Activated T-helper 1 cell treated with Interleukin-2 at 50 U/mL for 16 hours (primary cell): ENCODE measurements around the gene FAM3D.
"Not testable (repeated sequence)": the region's sequence is repeated elsewhere in the genome, so short reads cannot be mapped to it uniquely, and the experiment has no call there.

Source experiments
- DNase-seq: peaks from one replicate; pipeline ENCODE4 v3.0.0-alpha.2; 2020; ENCODE audit warnings: low read depth

The FAM3D gene

GRCh38 chr3:58666683-58667082 lies at the start of gene FAM3D:
Gene FAM3D (minus strand): TSS chr3:58666774. CDS start chr3:58655563, 11,211 bp downstream.
- no peak for DNase-seq

GRCh38 chr3:58713715-58714401 lies 47.3 kb upstream of the FAM3D start:
- no peak for DNase-seq

GRCh38 chr3:58711871-58712270 lies 45.3 kb upstream of the FAM3D start:
- no peak for DNase-seq

- not testable (repeated sequence) for DNase-seq
Measured at GRCh38 chr3:58708983-58709382, 42.4 kb upstream of the FAM3D start.

GRCh38 chr3:58708116-58708791 lies 41.7 kb upstream of the FAM3D start:
- DNase-seq: no peak

- DNase-seq: no peak
Measured at GRCh38 chr3:58707390-58707930, 40.9 kb upstream of the FAM3D start.

GRCh38 chr3:58706395-58707167 lies 40.0 kb upstream of the FAM3D start:
- DNase-seq: no peak

- no peak for DNase-seq
Measured at GRCh38 chr3:58704745-58705144, 38.2 kb upstream of the FAM3D start.

- DNase-seq: not testable (repeated sequence)
Measured at GRCh38 chr3:58704304-58704703, 37.7 kb upstream of the FAM3D start.

GRCh38 chr3:58698246-58698645 lies 31.7 kb upstream of the FAM3D start:
- DNase-seq: no peak

GRCh38 chr3:58697561-58697960 lies 31.0 kb upstream of the FAM3D start:
- DNase-seq: no peak

- not testable (repeated sequence) for DNase-seq
Measured at GRCh38 chr3:58696813-58697212, 30.2 kb upstream of the FAM3D start.

- DNase-seq: no peak
Measured at GRCh38 chr3:58696093-58696492, 29.5 kb upstream of the FAM3D start.

GRCh38 chr3:58695284-58695683 lies 28.7 kb upstream of the FAM3D start:
- DNase-seq: not testable (repeated sequence)

GRCh38 chr3:58693940-58694850 lies 27.6 kb upstream of the FAM3D start:
- DNase-seq: no peak

GRCh38 chr3:58692484-58692883 lies 25.9 kb upstream of the FAM3D start:
- DNase-seq: no peak

- no peak for DNase-seq
Measured at GRCh38 chr3:58691997-58692396, 25.4 kb upstream of the FAM3D start.

- DNase-seq: no peak
Measured at GRCh38 chr3:58690490-58690889, 23.9 kb upstream of the FAM3D start.

- DNase-seq: no peak
Measured at GRCh38 chr3:58688574-58688973, 22.0 kb upstream of the FAM3D start.

- DNase-seq: no peak
Measured at GRCh38 chr3:58686847-58687246, 20.3 kb upstream of the FAM3D start.

GRCh38 chr3:58685641-58686040 lies 19.1 kb upstream of the FAM3D start:
- no peak for DNase-seq

GRCh38 chr3:58683466-58683865 lies 16.9 kb upstream of the FAM3D start:
- no peak for DNase-seq
